ENCODE results near the gene SPSB2.

GRCh38 chr12:6843118-6843902 lies 29.8 kb downstream of the SPSB2 start:
- TF ChIP-seq, protein P1, sequence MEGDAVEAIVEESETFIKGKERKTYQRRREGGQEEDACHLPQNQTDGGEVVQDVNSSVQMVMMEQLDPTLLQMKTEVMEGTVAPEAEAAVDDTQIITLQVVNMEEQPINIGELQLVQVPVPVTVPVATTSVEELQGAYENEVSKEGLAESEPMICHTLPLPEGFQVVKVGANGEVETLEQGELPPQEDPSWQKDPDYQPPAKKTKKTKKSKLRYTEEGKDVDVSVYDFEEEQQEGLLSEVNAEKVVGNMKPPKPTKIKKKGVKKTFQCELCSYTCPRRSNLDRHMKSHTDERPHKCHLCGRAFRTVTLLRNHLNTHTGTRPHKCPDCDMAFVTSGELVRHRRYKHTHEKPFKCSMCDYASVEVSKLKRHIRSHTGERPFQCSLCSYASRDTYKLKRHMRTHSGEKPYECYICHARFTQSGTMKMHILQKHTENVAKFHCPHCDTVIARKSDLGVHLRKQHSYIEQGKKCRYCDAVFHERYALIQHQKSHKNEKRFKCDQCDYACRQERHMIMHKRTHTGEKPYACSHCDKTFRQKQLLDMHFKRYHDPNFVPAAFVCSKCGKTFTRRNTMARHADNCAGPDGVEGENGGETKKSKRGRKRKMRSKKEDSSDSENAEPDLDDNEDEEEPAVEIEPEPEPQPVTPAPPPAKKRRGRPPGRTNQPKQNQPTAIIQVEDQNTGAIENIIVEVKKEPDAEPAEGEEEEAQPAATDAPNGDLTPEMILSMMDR (IDR thresholded peaks at IDR 0.05), result no peak
- TF ChIP-seq POLR2A (IDR thresholded peaks at IDR 0.05), result no peak
